KMS-11 (cell line): ENCODE measurements around the gene LTB4R2.

Source experiments
- H2AFZ ChIP-seq: fragments of 200-600 bp; sonication (generic); 2 replicates; pipeline ENCODE4 v1.6.1; 2016; ENCODE audit warnings: antibody characterized with exemption, mixed run types, low read depth
- H3K27ac ChIP-seq: fragments of 200-600 bp; sonication (generic); 2 replicates; pipeline ENCODE4 v1.6.1; 2016; ENCODE audit warnings: mild to moderate bottlenecking, mixed run types
- H3K27me3 ChIP-seq: fragments of 200-600 bp; sonication (generic); 2 replicates; pipeline ENCODE4 v1.6.1; 2017; ENCODE audit warnings: mild to moderate bottlenecking, low read depth, mixed run types, moderate library complexity; ENCODE audit not compliant: insufficient read depth
- H3K36me3 ChIP-seq: fragments of 200-600 bp; sonication (generic); 2 replicates; pipeline ENCODE4 v1.6.1; 2017; ENCODE audit warnings: mild to moderate bottlenecking, mixed run types; ENCODE audit not compliant: insufficient read depth
- H3K4me1 ChIP-seq: fragments of 200-600 bp; sonication (generic); 2 replicates; pipeline ENCODE4 v1.6.1; 2016; ENCODE audit warnings: mild to moderate bottlenecking, low read depth, mixed run types; ENCODE audit not compliant: poor library complexity, severe bottlenecking
- H3K4me2 ChIP-seq: fragments of 200-600 bp; sonication (generic); 2 replicates; pipeline ENCODE4 v1.7.0; 2016; ENCODE audit warnings: mild to moderate bottlenecking, mixed run types
- H3K4me3 ChIP-seq: fragments of 200-600 bp; sonication (generic); IDR thresholded peaks from 2 replicates; pipeline ENCODE4 v1.6.1; 2017; ENCODE audit warnings: low read depth, low read length, mixed read lengths; ENCODE audit not compliant: insufficient read depth
- H3K79me2 ChIP-seq: fragments of 200-600 bp; sonication (generic); 2 replicates; pipeline ENCODE4 v1.6.1; 2016; ENCODE audit warnings: low read depth, mixed run types; ENCODE audit not compliant: insufficient read depth
- H3K9ac ChIP-seq: fragments of 200-600 bp; sonication (generic); 2 replicates; pipeline ENCODE4 v1.6.1; 2016; ENCODE audit warnings: mild to moderate bottlenecking, mixed run types
- H4K20me1 ChIP-seq: fragments of 200-600 bp; sonication (generic); 2 replicates; pipeline ENCODE4 v1.6.1; 2016; ENCODE audit warnings: mild to moderate bottlenecking, mixed run types; ENCODE audit not compliant: insufficient read depth
- TF ChIP-seq, protein P1 (sequence below): fragments of 200-600 bp; sonication (generic); conservative IDR thresholded peaks from 2 replicates; pipeline ENCODE4 v1.6.1; 2017; ENCODE audit warnings: low read depth, mild to moderate bottlenecking, antibody characterized with exemption, low read length, moderate library complexity, mixed read lengths

LTB4R2 gene

GRCh38 chr14:24262821-24263733 is 46.9 kb upstream of the LTB4R2 start, which contains the start of gene TGM1:
Gene TGM1, minus strand, starts transcription at chr14:24263177. Its CDS starts 825 bp downstream, at chr14:24262352.
- Histone ChIP-seq H2AFZ (no peak within 1 kb of the TSS), H4K20me1 (no peaks in the 10 kb centered on the region), H3K36me3 (no peaks in the 10 kb centered on the region), H3K4me1 (no peaks in the 10 kb centered on the region), H3K27me3 (no peaks in the 10 kb centered on the region), H3K4me2 (no peak within 1 kb of the TSS), H3K9ac (no peak within 1 kb of the TSS), H3K79me2 (no peaks in the 10 kb centered on the region), H3K4me3 (no peak within 1 kb of the TSS), H3K27ac (no peak within 1 kb of the TSS)
- TF ChIP-seq, protein P1, sequence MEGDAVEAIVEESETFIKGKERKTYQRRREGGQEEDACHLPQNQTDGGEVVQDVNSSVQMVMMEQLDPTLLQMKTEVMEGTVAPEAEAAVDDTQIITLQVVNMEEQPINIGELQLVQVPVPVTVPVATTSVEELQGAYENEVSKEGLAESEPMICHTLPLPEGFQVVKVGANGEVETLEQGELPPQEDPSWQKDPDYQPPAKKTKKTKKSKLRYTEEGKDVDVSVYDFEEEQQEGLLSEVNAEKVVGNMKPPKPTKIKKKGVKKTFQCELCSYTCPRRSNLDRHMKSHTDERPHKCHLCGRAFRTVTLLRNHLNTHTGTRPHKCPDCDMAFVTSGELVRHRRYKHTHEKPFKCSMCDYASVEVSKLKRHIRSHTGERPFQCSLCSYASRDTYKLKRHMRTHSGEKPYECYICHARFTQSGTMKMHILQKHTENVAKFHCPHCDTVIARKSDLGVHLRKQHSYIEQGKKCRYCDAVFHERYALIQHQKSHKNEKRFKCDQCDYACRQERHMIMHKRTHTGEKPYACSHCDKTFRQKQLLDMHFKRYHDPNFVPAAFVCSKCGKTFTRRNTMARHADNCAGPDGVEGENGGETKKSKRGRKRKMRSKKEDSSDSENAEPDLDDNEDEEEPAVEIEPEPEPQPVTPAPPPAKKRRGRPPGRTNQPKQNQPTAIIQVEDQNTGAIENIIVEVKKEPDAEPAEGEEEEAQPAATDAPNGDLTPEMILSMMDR = no peak

DNA sequence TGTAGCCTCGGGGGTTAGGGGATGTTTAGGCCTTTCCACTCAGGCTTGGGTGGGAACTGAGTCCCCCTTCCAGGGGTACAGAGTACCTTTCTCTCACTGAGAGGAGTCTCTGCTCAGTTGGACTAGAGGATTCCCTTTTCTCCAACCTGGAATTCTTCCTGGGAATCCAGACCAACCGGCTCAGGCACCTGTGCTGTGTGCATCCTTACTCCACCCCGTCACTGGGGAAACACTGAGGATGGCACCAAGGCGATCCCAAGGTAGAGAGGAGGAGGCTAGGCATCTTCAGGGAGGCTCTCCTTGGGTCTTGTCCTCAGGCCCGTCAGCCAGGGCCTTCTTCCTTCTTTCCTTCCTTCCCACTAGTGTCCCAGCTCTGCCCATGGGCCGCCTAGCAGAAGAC is 46.1 kb upstream of the LTB4R2 start:
- TF ChIP-seq, protein P1 = no peak
- Histone ChIP-seq H3K9ac (no peak overlapping the region), H3K36me3 (no peaks in the 10 kb centered on the region), H3K4me1 (no peaks in the 10 kb centered on the region), H2AFZ (no peak overlapping the region), H3K27ac (no peak overlapping the region), H3K27me3 (no peaks in the 10 kb centered on the region), H3K4me2 (no peak overlapping the region), H3K79me2 (no peaks in the 10 kb centered on the region), H3K4me3 (no peak overlapping the region), H4K20me1 (no peaks in the 10 kb centered on the region)

DNA sequence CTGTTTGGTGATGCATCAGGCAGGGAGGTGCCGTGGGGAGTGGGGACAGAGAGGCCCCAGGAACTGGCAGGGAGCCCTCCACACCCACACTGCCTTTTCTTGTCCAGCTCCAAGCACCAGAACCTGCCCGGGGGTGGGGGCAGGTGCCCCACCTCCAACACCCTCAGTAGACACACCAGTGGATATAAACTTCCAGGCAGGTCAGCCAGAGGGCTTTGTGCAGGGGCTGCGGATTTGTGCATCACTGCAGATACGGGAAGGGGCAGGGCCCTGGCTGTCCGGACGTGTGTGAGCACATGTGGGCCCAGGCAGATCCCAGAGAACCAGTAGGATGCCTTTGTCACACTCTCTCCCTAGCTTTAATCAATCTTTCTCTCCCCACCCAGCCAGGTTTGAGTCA is 45.6 kb upstream of the LTB4R2 start:
- Histone ChIP-seq H3K4me3 (no peak overlapping the region), H3K4me1 (no peaks in the 10 kb centered on the region), H4K20me1 (no peaks in the 10 kb centered on the region), H3K27ac (no peak overlapping the region), H3K4me2 (no peak overlapping the region), H2AFZ (no peak overlapping the region), H3K9ac (no peak overlapping the region), H3K36me3 (no peaks in the 10 kb centered on the region), H3K27me3 (no peaks in the 10 kb centered on the region), H3K79me2 (no peaks in the 10 kb centered on the region)
- TF ChIP-seq, protein P1 = no peak

DNA sequence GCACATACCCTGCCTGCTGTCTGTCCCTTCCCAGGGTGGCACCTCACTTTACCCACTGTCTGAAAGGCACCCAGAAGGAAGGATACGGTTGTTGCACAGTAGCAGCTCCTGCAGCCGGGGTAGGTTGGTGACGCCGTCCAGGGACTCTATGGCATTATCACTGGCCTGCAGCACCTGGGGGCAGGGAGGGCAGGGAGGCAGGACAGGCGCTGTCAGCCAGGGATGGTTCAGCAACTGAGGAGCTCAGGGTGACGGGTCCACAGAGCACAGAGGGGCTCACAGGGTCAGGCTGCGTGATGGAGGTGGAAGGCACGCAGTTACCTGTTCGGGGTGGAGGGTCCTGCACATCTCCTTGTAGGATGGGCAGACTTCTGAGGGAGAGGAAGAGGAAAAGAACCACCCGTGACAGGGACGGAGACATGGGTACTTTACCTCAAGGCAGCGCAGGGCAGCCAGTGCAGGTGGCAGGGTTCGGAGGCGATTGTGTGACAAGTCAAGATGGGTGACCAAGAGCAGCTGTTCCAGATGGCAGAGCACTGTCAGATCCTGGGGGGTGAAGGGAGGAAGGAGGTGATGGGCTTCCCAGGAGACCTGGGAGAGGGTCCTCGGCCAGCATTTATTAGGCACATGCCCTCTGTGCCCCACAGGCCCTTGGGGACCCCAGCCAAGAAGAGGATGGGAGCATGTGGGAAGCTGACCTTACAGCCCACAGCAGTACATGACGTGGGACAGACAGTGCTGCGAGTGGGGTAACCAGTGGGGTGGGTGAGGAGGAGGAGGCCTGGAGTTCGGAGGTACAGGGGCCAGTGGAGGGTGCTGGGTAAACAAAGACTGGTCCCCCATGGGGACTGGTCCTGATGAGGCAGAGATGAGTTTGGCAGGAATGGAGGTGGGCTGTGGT is 43.3 kb upstream of the LTB4R2 start:
- Histone ChIP-seq H3K9ac (no peak overlapping the region), H3K27ac (no peak overlapping the region)

More for the DNA sequence above, 43.3 kb upstream of the LTB4R2 start:
- no peak overlapping the region for H2AFZ ChIP-seq
- H3K4me3 ChIP-seq = no peak overlapping the region
- TF ChIP-seq, protein P1 = no peak
- H3K4me2 ChIP-seq = no peak overlapping the region
- no peaks in the 10 kb centered on the region for H3K79me2 ChIP-seq
- H3K36me3 ChIP-seq = no peaks in the 10 kb centered on the region
- H3K27me3 ChIP-seq = no peaks in the 10 kb centered on the region
- H3K4me1 ChIP-seq = no peaks in the 10 kb centered on the region
- H4K20me1 ChIP-seq = no peaks in the 10 kb centered on the region
